GM12891 (cell line): ENCODE data around the gene FNDC10.

Experiments used
- DNase-seq: peaks from one replicate; pipeline ENCODE4 v3.0.0; 2011; ENCODE audit warnings: low spot score; ENCODE audit not compliant: insufficient read length
- FAIRE-seq: peaks from 2 replicates; lab custom pipeline; 2011; peaks lifted over from hg19 to GRCh38; lab: Jason Lieb, UNC
- PAX5 ChIP-seq: IDR thresholded peaks from 2 replicates; pipeline ENCODE4 v1.6.1; 2011; ENCODE audit warnings: low read length, moderate library complexity, mild to moderate bottlenecking; ENCODE audit not compliant: insufficient read depth, severe bottlenecking
- POLR2A ChIP-seq: IDR thresholded peaks from 2 replicates; pipeline ENCODE4 v1.6.1; 2011; ENCODE audit warnings: low read depth, low read length, control low read depth
- POLR2AphosphoS5 ChIP-seq: IDR thresholded peaks from 2 replicates; pipeline ENCODE4 v1.6.1; 2011; ENCODE audit warnings: low read depth, low read length, control low read depth
- POU2F2 ChIP-seq: IDR thresholded peaks from 2 replicates; pipeline ENCODE4 v1.6.1; 2011; ENCODE audit warnings: low read depth, mild to moderate bottlenecking, control low read depth, low read length, moderate library complexity
- SPI1 ChIP-seq: IDR thresholded peaks from 2 replicates; pipeline ENCODE4 v1.6.1; 2011; ENCODE audit warnings: low read depth, low read length, control low read depth
- TAF1 ChIP-seq: IDR thresholded peaks from 2 replicates; pipeline ENCODE4 v1.6.1; 2011; ENCODE audit warnings: low read depth, low read length, control low read depth

FNDC10 gene

GRCh38 chr1:1621173-1622009 is 21.5 kb upstream of the FNDC10 start:
- no peak for DNase-seq
- FAIRE-seq, result no peak
- no peak for TF ChIP-seq TAF1
- no peak for TF ChIP-seq POLR2A
- TF ChIP-seq POU2F2, result no peak
- TF ChIP-seq POLR2AphosphoS5, result no peak
- TF ChIP-seq SPI1, result no peak
- no peak for TF ChIP-seq PAX5

- no peak for FAIRE-seq
- no peak for TF ChIP-seq SPI1
- DNase-seq, result no peak
Observed at GRCh38 chr1:1620433-1621139, 20.7 kb upstream of the FNDC10 start.

GRCh38 chr1:1619917-1620361 is 20.0 kb upstream of the FNDC10 start:
- TF ChIP-seq TAF1, result no peak
- no peak for TF ChIP-seq POU2F2
- no peak for TF ChIP-seq PAX5
- TF ChIP-seq POLR2AphosphoS5, result no peak
- TF ChIP-seq POLR2A, result no peak
- TF ChIP-seq SPI1, result no peak
- no peak for FAIRE-seq
- no peak for DNase-seq

DNA sequence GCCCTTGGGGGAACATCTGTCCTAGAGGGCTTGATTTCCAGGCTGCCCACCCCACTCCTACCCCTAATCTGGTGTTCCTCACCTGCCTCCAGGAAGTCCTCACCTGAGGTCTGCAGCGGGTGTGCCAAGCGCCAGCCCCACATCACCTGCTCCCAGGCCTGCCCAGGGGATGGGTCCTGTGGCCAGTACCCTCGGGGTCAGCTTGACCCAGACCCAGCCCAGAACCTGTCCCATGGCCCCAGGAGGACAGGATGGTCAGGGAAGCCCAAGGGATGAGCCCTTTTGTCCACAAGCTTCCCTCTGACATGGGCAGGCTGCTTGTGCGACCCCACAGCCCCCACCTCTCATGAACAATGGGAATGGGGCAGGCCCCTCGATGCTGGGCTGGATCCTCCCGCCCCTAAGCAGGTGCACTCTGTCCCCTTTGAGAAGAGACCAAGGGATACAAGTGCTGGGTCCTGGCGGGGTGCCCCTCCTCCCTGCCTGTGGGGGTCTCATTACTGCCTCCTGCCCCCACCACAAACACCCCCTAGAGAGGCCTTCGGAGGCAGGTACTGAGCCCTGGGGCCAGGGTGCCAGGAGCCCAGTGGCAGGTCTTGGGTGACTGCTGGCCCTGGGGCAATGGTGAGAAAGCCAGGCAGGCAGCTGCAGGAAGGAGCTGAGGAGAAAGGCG is 18.6 kb upstream of the FNDC10 start:
- DNase-seq, result no peak
- no peak for TF ChIP-seq PAX5
- TF ChIP-seq SPI1, result no peak
- no peak for TF ChIP-seq POU2F2
- TF ChIP-seq TAF1, result no peak
- no peak for TF ChIP-seq POLR2A
- TF ChIP-seq POLR2AphosphoS5, result no peak
- no peak for FAIRE-seq

GRCh38 chr1:1617925-1618324 is 18.0 kb upstream of the FNDC10 start:
- no peak for DNase-seq
- TF ChIP-seq SPI1 (no peak), POLR2AphosphoS5 (no peak), TAF1 (no peak), PAX5 (no peak), POU2F2 (no peak), POLR2A (no peak)
- FAIRE-seq, result no peak

DNA sequence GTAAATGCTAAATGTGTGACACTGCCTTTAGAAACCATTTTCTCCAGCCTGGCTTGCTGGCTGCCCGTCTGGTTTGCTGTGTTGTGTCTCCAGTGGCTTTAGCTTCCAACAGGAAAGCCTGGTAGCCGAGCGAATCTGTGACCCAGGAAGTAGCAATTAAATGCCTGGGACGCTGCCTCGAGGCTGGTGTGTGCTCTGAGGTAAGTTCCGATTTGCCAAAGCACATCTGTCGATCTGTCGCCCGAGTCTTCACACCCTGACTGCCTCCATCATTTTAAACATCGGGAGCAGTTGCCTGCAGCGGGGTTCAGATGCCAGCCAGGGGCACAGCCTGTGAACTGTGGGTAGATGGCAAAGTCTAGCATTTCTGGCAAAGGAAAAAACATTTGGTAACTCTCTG is 17.6 kb upstream of the FNDC10 start:
- FAIRE-seq (no peak), DNase-seq (no peak)
- TF ChIP-seq PAX5, result no peak
- no peak for TF ChIP-seq TAF1
- no peak for TF ChIP-seq POU2F2

- FAIRE-seq, result no peak
- no peak for DNase-seq
- TF ChIP-seq POU2F2 (no peak), TAF1 (no peak), SPI1 (no peak), POLR2A (no peak), PAX5 (no peak), POLR2AphosphoS5 (no peak)
Observed at GRCh38 chr1:1616838-1617237, 16.9 kb upstream of the FNDC10 start.

GRCh38 chr1:1616045-1616790 is 16.3 kb upstream of the FNDC10 start:
- FAIRE-seq (peak; percentile 58), DNase-seq (peak; percentile 72)
- TF ChIP-seq POLR2AphosphoS5 (no peak), POU2F2 (no peak), TAF1 (no peak), POLR2A (no peak), SPI1 (no peak), PAX5 (no peak)
